ENCODE results near the gene TMEM9B.

- TF ChIP-seq CTCF (IDR thresholded peaks at IDR 0.05) (no peak), POLR2A (IDR thresholded peaks at IDR 0.05) (no peak)
Measured at GRCh38 chr11:9003573-9004182, 39.4 kb upstream of the TMEM9B start, which contains the start of gene NRIP3.

All from right lobe of liver (tissue), 4 donors.